22Rv1 (cell line): ENCODE measurements around the gene PTPN12.

Experiments used
- H3K27ac ChIP-seq: fragments of 450-650 bp; 2 replicates; pipeline ENCODE4 v1.5.1; 2017
- CTCF ChIP-seq: fragments of 450-650 bp; IDR thresholded peaks from 2 replicates; pipeline ENCODE4 v1.5.1; 2017; ENCODE audit warnings: mild to moderate bottlenecking
- ZFX ChIP-seq: fragments of 450-650 bp; IDR thresholded peaks from 2 replicates; pipeline ENCODE4 v1.6.1; 2017; ENCODE audit warnings: antibody characterized with exemption, borderline replicate concordance

The PTPN12 gene

GRCh38 chr7:77570330-77571011, 33.4 kb downstream of the PTPN12 start:
- TF ChIP-seq CTCF (no peak), ZFX (no peak)
- H3K27ac ChIP-seq, result no peak overlapping the region

GRCh38 chr7:77571801-77572200, 34.7 kb downstream of the PTPN12 start:
- H3K27ac ChIP-seq, result no peak overlapping the region
- no peak for TF ChIP-seq ZFX
- TF ChIP-seq CTCF, result no peak

DNA sequence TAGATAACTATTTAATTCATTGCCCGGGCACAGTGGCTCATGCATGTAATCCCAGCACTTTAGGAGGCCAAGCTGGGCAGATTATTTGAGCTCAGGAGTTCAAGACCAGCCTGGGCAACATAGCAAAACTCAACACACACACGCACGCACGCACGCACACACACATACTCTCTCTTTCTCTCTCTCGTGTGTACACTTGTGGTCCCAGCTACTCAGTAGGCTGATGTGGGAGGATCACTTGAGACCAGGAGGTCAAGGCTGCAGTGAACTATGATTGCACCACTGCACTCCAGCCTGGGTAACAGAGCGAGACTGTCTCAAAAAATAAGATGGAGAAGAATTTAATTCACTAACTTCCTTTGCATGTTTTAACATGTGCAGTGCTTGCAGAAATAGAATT, 38.1 kb downstream of the PTPN12 start:
- TF ChIP-seq CTCF (no peak), ZFX (no peak)

GRCh38 chr7:77576856-77577255, 39.8 kb downstream of the PTPN12 start:
- no peak overlapping the region for H3K27ac ChIP-seq
- TF ChIP-seq CTCF (no peak), ZFX (no peak)

More for the DNA sequence above, 38.1 kb downstream of the PTPN12 start:
- no peak overlapping the region for H3K27ac ChIP-seq

DNA sequence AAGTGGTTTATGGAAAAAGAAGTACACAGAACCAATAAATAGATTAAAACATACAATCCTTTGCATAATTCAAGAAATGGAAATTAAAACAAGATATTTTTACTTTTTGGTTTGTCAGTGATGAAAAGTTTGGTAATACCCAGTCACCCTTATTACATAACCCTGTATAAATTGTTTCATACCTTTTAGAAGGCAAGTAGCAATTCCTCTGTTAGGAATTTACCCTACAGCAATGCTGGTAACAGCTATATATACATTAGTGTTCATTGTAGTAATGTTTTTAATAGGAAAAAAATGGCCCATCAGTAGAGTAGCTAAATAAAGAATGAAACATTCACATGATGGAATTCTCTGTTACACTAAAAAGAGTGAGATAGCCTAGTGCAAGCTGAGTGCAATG, 42.7 kb downstream of the PTPN12 start:
- H3K27ac ChIP-seq, result no peak overlapping the region
- TF ChIP-seq ZFX, result no peak
- no peak for TF ChIP-seq CTCF

GRCh38 chr7:77580762-77581350, 43.8 kb downstream of the PTPN12 start:
- TF ChIP-seq ZFX, result no peak
- no peak overlapping the region for H3K27ac ChIP-seq

DNA sequence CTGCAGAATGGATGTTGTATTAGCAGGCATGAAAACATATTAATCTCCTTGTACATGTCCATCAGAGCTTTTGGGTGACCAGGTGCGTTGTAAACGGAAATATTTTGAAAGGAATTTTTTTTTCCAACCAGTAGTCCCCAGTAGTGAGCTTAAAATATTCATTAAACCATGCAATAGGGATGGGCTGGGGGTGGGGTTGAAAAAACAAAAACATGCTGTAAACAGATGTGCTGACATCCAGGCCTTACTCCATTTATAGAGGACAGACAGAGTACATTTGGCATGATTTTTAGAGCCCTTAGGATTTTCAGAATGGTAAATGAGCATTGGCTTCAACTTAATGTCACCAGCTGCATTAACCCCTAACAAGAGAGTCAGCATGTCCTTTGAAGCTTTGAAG, 50.2 kb downstream of the PTPN12 start:
- no peak overlapping the region for H3K27ac ChIP-seq
- no peak for TF ChIP-seq CTCF
- TF ChIP-seq ZFX, result no peak

DNA sequence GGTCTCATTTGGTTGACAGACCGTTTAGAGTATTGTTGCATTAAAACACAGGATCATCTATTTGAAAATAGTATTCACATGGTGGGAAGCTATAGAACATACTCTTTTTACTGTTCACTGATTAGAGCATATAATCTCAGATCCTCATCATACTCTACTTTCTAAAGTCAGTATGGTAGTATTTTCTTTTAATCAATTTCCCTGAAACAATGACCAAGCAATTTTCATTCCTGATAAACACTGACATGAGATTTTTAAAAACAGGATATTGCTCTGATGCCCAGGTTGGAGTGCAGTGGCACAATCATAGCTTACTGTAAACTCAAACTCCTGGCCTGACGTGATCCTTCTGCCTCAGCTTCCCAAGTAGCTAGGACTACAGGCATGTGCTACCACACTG, 63.9 kb downstream of the PTPN12 start:
- H3K27ac ChIP-seq, result no peak overlapping the region
- TF ChIP-seq ZFX, result no peak
- no peak for TF ChIP-seq CTCF
